ENCODE results near the gene FRK. TPM values are rescaled to one million over a fixed set of nuclear protein-coding genes. Genes with fewer than 3 reads are reported as not detected.

Gene FRK
- total RNA-seq, 1 experiment from 2014 or later, result 0.02 TPM

- DNase-seq (ENCODE audit: low read depth), result no peak
Measured at GRCh38 chr6:116036075-116036773, 24.5 kb downstream of the FRK start.

- DNase-seq (ENCODE audit: low read depth), result no peak
Measured at GRCh38 chr6:116035616-116036015, 25.1 kb downstream of the FRK start.

GRCh38 chr6:116034327-116034726 is 26.4 kb downstream of the FRK start:
- DNase-seq (ENCODE audit: low read depth), result peak; percentile 44

- no peak for DNase-seq (ENCODE audit: low read depth)
Measured at GRCh38 chr6:116033687-116034303, 26.9 kb downstream of the FRK start.

GRCh38 chr6:116030770-116031169 is 29.9 kb downstream of the FRK start:
- no peak for DNase-seq (ENCODE audit: low read depth)

GRCh38 chr6:116029535-116029934 is 31.2 kb downstream of the FRK start:
- no peak for DNase-seq (ENCODE audit: low read depth)

- DNase-seq (ENCODE audit: low read depth), result no peak
Measured at GRCh38 chr6:116028233-116028632, 32.5 kb downstream of the FRK start.

GRCh38 chr6:116027801-116028200 is 32.9 kb downstream of the FRK start:
- no peak for DNase-seq (ENCODE audit: low read depth)

GRCh38 chr6:116025405-116025804 is 35.3 kb downstream of the FRK start:
- DNase-seq (ENCODE audit: low read depth), result no peak

- DNase-seq (ENCODE audit: low read depth), result no peak
Measured at GRCh38 chr6:116022841-116023445, 37.7 kb downstream of the FRK start.

- DNase-seq (ENCODE audit: low read depth), result no peak
Measured at GRCh38 chr6:116020738-116021137, 40.0 kb downstream of the FRK start.

- no peak for DNase-seq (ENCODE audit: low read depth)
Measured at GRCh38 chr6:116019428-116019827, 41.3 kb downstream of the FRK start.

GRCh38 chr6:116018976-116019375 is 41.7 kb downstream of the FRK start:
- no peak for DNase-seq (ENCODE audit: low read depth)

GRCh38 chr6:116017546-116018295 is 43.0 kb downstream of the FRK start:
- no peak for DNase-seq (ENCODE audit: low read depth)

- no peak for DNase-seq (ENCODE audit: low read depth)
Measured at GRCh38 chr6:116016846-116017545, 43.7 kb downstream of the FRK start.

- no peak for DNase-seq (ENCODE audit: low read depth)
Measured at GRCh38 chr6:116015983-116016382, 44.7 kb downstream of the FRK start.

GRCh38 chr6:116015561-116015960 is 45.1 kb downstream of the FRK start:
- no peak for DNase-seq (ENCODE audit: low read depth)

- DNase-seq (ENCODE audit: low read depth), result no peak
Measured at GRCh38 chr6:116012951-116013350, 47.7 kb downstream of the FRK start.

- no peak for DNase-seq (ENCODE audit: low read depth)
Measured at GRCh38 chr6:116012471-116012949, 48.2 kb downstream of the FRK start.

- peak; percentile 9 for DNase-seq (ENCODE audit: low read depth)
Measured at GRCh38 chr6:116011520-116011919, 49.2 kb downstream of the FRK start.

GRCh38 chr6:116010790-116011401 is 49.8 kb downstream of the FRK start:
- peak; percentile 57 for DNase-seq (ENCODE audit: low read depth)
